ENCODE data around the gene KCNJ4.

- no peak for TF ChIP-seq CTCF (conservative IDR thresholded peaks at IDR 0.05; ENCODE audit: low read length)
- TF ChIP-seq EZH2phosphoT487 (IDR thresholded peaks at IDR 0.05; ENCODE audit: borderline replicate concordance, low read depth, low read length) = no peak
These were observed 41.0 kb downstream of the KCNJ4 start for GRCh38 chr22:38414009-38414395.

All from OCI-LY7 (cell line).